ENCODE data around the gene PRKN. TPM values are rescaled to one million over a fixed set of nuclear protein-coding genes. Genes with fewer than 3 reads are reported as not detected.

Gene PRKN
- total RNA-seq, 1 donor from 2014 or later = 1.3 TPM

DNA sequence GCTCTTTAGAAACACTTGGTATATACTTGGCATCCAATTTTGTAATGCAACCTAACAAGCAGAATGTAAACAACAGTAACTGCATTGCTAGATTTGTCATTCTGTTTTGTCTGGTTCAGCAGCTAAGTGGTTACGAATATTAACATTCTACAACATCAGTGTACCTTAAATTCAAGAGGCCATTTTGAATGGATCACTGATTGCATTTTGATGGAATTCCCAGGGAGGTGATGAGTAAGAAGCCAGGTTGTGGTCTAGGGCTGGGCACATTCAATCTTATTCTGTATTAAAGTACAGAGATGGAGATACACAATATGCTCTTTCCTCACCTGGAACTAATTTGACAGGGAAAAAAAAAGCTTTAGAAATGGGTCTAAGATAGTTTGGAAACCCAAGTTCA lies 483.5 kb downstream of the PRKN start:
- no peak overlapping the region for H3K4me2 ChIP-seq (ENCODE audit: low read length)
- H3K9me3 ChIP-seq (ENCODE audit: insufficient read depth, low read depth, low read length) = no peaks in the 10 kb centered on the region
- no peaks in the 10 kb centered on the region for H3K36me3 ChIP-seq (ENCODE audit: insufficient read depth, low read length)
- Mint-ChIP-seq H3K36me3 (ENCODE audit: low read depth, unreplicated experiment) (no peaks in the 10 kb centered on the region), H3K4me3 (ENCODE audit: unreplicated experiment) (no peak overlapping the region), H3K9me3 (ENCODE audit: unreplicated experiment) (no peaks in the 10 kb centered on the region), H3K27me3 (ENCODE audit: low read depth, unreplicated experiment) (no peaks in the 10 kb centered on the region), H3K27ac (ENCODE audit: unreplicated experiment) (no peak overlapping the region), H3K4me1 (ENCODE audit: low read depth, unreplicated experiment) (no peaks in the 10 kb centered on the region)
- FAIRE-seq (no peak), DNase-seq (ENCODE audit: low read depth) (no peak)
- no peaks in the 10 kb centered on the region for H3K79me2 ChIP-seq (ENCODE audit: insufficient read depth, low read length)
- no peaks in the 10 kb centered on the region for H3K27me3 ChIP-seq (ENCODE audit: insufficient read depth, low read length)
- no peak overlapping the region for H2AFZ ChIP-seq (ENCODE audit: low read depth, low read length)
- no peak overlapping the region for H3K9ac ChIP-seq (ENCODE audit: low read length)
- H3K27ac ChIP-seq (ENCODE audit: low read depth, low read length) = no peak overlapping the region
- H3K4me1 ChIP-seq (ENCODE audit: insufficient read depth, low read length) = no peaks in the 10 kb centered on the region
- no peak for TF ChIP-seq EZH2 (IDR thresholded peaks at IDR 0.05; ENCODE audit: insufficient read depth, low read length)
- TF ChIP-seq, protein P1, sequence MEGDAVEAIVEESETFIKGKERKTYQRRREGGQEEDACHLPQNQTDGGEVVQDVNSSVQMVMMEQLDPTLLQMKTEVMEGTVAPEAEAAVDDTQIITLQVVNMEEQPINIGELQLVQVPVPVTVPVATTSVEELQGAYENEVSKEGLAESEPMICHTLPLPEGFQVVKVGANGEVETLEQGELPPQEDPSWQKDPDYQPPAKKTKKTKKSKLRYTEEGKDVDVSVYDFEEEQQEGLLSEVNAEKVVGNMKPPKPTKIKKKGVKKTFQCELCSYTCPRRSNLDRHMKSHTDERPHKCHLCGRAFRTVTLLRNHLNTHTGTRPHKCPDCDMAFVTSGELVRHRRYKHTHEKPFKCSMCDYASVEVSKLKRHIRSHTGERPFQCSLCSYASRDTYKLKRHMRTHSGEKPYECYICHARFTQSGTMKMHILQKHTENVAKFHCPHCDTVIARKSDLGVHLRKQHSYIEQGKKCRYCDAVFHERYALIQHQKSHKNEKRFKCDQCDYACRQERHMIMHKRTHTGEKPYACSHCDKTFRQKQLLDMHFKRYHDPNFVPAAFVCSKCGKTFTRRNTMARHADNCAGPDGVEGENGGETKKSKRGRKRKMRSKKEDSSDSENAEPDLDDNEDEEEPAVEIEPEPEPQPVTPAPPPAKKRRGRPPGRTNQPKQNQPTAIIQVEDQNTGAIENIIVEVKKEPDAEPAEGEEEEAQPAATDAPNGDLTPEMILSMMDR (IDR thresholded peaks at IDR 0.05; ENCODE audit: insufficient read depth, low read depth, low read length) = no peak
- H4K20me1 ChIP-seq (ENCODE audit: insufficient read depth, low read length) = no peaks in the 10 kb centered on the region
- H3K4me3 ChIP-seq (ENCODE audit: insufficient read depth, low read depth, low read length) = no peak overlapping the region

DNA sequence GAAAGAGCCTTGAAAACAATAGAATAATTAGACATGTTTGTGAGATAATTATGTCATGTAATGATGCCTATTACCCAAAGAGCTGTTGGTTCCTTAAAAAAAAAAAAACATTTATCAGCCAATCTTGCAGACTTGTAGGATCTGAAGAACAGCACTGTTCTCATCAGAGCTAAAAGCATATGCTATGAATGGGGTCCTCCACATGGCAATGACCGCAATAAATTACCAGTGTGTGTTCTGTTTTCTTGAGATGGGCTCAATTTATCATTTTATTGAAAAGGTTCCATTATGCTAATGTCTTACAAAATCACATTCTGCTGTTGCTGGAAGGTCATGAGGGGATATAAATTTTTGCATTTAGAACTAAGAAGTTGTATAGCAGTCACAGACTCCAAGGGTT lies 484.7 kb downstream of the PRKN start:
- FAIRE-seq = no peak
- H3K4me2 ChIP-seq (ENCODE audit: low read length) = no peak overlapping the region
- no peak overlapping the region for H3K27ac Mint-ChIP-seq (ENCODE audit: unreplicated experiment)
- H2AFZ ChIP-seq (ENCODE audit: low read depth, low read length) = no peak overlapping the region
- no peaks in the 10 kb centered on the region for H3K4me1 Mint-ChIP-seq (ENCODE audit: low read depth, unreplicated experiment)
- H3K9me3 ChIP-seq (ENCODE audit: insufficient read depth, low read depth, low read length) = no peaks in the 10 kb centered on the region
- H3K4me3 Mint-ChIP-seq (ENCODE audit: unreplicated experiment) = no peak overlapping the region
- no peaks in the 10 kb centered on the region for H3K4me1 ChIP-seq (ENCODE audit: insufficient read depth, low read length)
- no peaks in the 10 kb centered on the region for H3K36me3 Mint-ChIP-seq (ENCODE audit: low read depth, unreplicated experiment)
- no peak overlapping the region for H3K27ac ChIP-seq (ENCODE audit: low read depth, low read length)
- H3K27me3 ChIP-seq (ENCODE audit: insufficient read depth, low read length) = no peaks in the 10 kb centered on the region
- no peaks in the 10 kb centered on the region for H4K20me1 ChIP-seq (ENCODE audit: insufficient read depth, low read length)
- H3K4me3 ChIP-seq (ENCODE audit: insufficient read depth, low read depth, low read length) = no peak overlapping the region
- no peaks in the 10 kb centered on the region for H3K36me3 ChIP-seq (ENCODE audit: insufficient read depth, low read length)
- H3K9ac ChIP-seq (ENCODE audit: low read length) = no peak overlapping the region
- no peak for TF ChIP-seq EZH2 (IDR thresholded peaks at IDR 0.05; ENCODE audit: insufficient read depth, low read length)
- H3K79me2 ChIP-seq (ENCODE audit: insufficient read depth, low read length) = no peaks in the 10 kb centered on the region
- DNase-seq (ENCODE audit: low read depth) = no peak
- no peaks in the 10 kb centered on the region for H3K9me3 Mint-ChIP-seq (ENCODE audit: unreplicated experiment)
- no peaks in the 10 kb centered on the region for H3K27me3 Mint-ChIP-seq (ENCODE audit: low read depth, unreplicated experiment)

GRCh38 chr6:162239330-162239729 lies 488.2 kb downstream of the PRKN start:
- FAIRE-seq = no peak
- H3K79me2 ChIP-seq (ENCODE audit: insufficient read depth, low read length) = no peaks in the 10 kb centered on the region
- no peaks in the 10 kb centered on the region for H4K20me1 ChIP-seq (ENCODE audit: insufficient read depth, low read length)
- H3K9me3 ChIP-seq (ENCODE audit: insufficient read depth, low read depth, low read length) = no peaks in the 10 kb centered on the region
- H3K9ac ChIP-seq (ENCODE audit: low read length) = no peak overlapping the region
- TF ChIP-seq, protein P1 (IDR thresholded peaks at IDR 0.05; ENCODE audit: insufficient read depth, low read depth, low read length) = no peak
- TF ChIP-seq EZH2 (IDR thresholded peaks at IDR 0.05; ENCODE audit: insufficient read depth, low read length) = no peak
- no peak overlapping the region for H3K27ac ChIP-seq (ENCODE audit: low read depth, low read length)
- DNase-seq (ENCODE audit: low read depth) = no peak
- no peaks in the 10 kb centered on the region for H3K27me3 ChIP-seq (ENCODE audit: insufficient read depth, low read length)
- Mint-ChIP-seq H3K4me1 (ENCODE audit: low read depth, unreplicated experiment) (no peaks in the 10 kb centered on the region), H3K27ac (ENCODE audit: unreplicated experiment) (no peak overlapping the region), H3K4me3 (ENCODE audit: unreplicated experiment) (no peak overlapping the region), H3K9me3 (ENCODE audit: unreplicated experiment) (peaks cover 1% of the 10 kb centered on the region), H3K36me3 (ENCODE audit: low read depth, unreplicated experiment) (no peaks in the 10 kb centered on the region), H3K27me3 (ENCODE audit: low read depth, unreplicated experiment) (no peaks in the 10 kb centered on the region)
- no peaks in the 10 kb centered on the region for H3K4me1 ChIP-seq (ENCODE audit: insufficient read depth, low read length)
- no peak overlapping the region for H3K4me3 ChIP-seq (ENCODE audit: insufficient read depth, low read depth, low read length)
- no peak overlapping the region for H2AFZ ChIP-seq (ENCODE audit: low read depth, low read length)
- no peak overlapping the region for H3K4me2 ChIP-seq (ENCODE audit: low read length)
- H3K36me3 ChIP-seq (ENCODE audit: insufficient read depth, low read length) = no peaks in the 10 kb centered on the region
